HG03378 (cell line): ENCODE measurements around the gene KCNJ10.
A peak's percentile ranks its signal among the peaks of the same experiment; 100 is the strongest.
"Not testable (repeated sequence)": the region's sequence is repeated elsewhere in the genome, so short reads cannot be mapped to it uniquely, and the experiment has no call there.

Experiments
- ATAC-seq: cut with Tn5 transposase; IDR thresholded peaks from one replicate; pipeline ENCODE4 v1.9.1; 2021; ENCODE audit warnings: mild to moderate bottlenecking, moderate library complexity; ENCODE audit not compliant: unreplicated experiment

KCNJ10 gene

GRCh38 chr1:160062230-160062532, 7.8 kb downstream of the KCNJ10 start:
- ATAC-seq: no peak

- no peak for ATAC-seq
Measured at GRCh38 chr1:160061369-160062229, 8.4 kb downstream of the KCNJ10 start.

- no peak for ATAC-seq
Measured at GRCh38 chr1:160058087-160058486, 11.9 kb downstream of the KCNJ10 start.

- no peak for ATAC-seq
Measured at GRCh38 chr1:160056648-160057169, 13.3 kb downstream of the KCNJ10 start.

- no peak for ATAC-seq
Measured at GRCh38 chr1:160053548-160054365, 16.2 kb downstream of the KCNJ10 start.

GRCh38 chr1:160052936-160053335, 17.0 kb downstream of the KCNJ10 start:
- ATAC-seq: no peak

GRCh38 chr1:160050619-160051018, 19.3 kb downstream of the KCNJ10 start:
- ATAC-seq: no peak

- ATAC-seq: not testable (repeated sequence)
Measured at GRCh38 chr1:160050182-160050581, 19.8 kb downstream of the KCNJ10 start.

GRCh38 chr1:160049101-160049500, 20.9 kb downstream of the KCNJ10 start:
- ATAC-seq: no peak

GRCh38 chr1:160048335-160048734, 21.6 kb downstream of the KCNJ10 start:
- no peak for ATAC-seq

GRCh38 chr1:160047111-160047991, 22.6 kb downstream of the KCNJ10 start:
- no peak for ATAC-seq

GRCh38 chr1:160046494-160047110, 23.4 kb downstream of the KCNJ10 start:
- ATAC-seq: no peak

- no peak for ATAC-seq
Measured at GRCh38 chr1:160045653-160046052, 24.3 kb downstream of the KCNJ10 start.

- ATAC-seq: no peak
Measured at GRCh38 chr1:160043543-160043942, 26.4 kb downstream of the KCNJ10 start.

- no peak for ATAC-seq
Measured at GRCh38 chr1:160040476-160040875, 29.5 kb downstream of the KCNJ10 start.

GRCh38 chr1:160032165-160032820, 37.7 kb downstream of the KCNJ10 start:
- peak; percentile 14 for ATAC-seq

GRCh38 chr1:160031365-160032164, 38.4 kb downstream of the KCNJ10 start, which contains the start of gene PIGM:
TSS of gene PIGM (minus strand) at chr1:160031990. CDS start at chr1:160031739, 251 bp downstream.
- peak; percentile 89 for ATAC-seq

- ATAC-seq: no peak
Measured at GRCh38 chr1:160030657-160031364, 39.1 kb downstream of the KCNJ10 start.
